Neuron (in vitro differentiated cells): Measurements from ENCODE around the gene HOXD8.

Source experiments
- H2AFZ ChIP-seq: one replicate; pipeline ENCODE4 v1.6.1; 2013; ENCODE audit warnings: low read depth, mild to moderate bottlenecking, inconsistent platforms, low read length, moderate library complexity
- H3K27me3 ChIP-seq: one replicate; pipeline ENCODE4 v1.6.1; 2013; ENCODE audit warnings: low read length; ENCODE audit not compliant: insufficient read depth
- H3K36me3 ChIP-seq: one replicate; pipeline ENCODE4 v1.6.1; 2013; ENCODE audit warnings: low read length; ENCODE audit not compliant: insufficient read depth
- H3K4me1 ChIP-seq: one replicate; pipeline ENCODE4 v1.6.1; 2013; ENCODE audit warnings: low read length; ENCODE audit not compliant: insufficient read depth
- H3K4me3 ChIP-seq: 2 replicates; pipeline ENCODE4 v1.5.1; 2013; ENCODE audit warnings: mild to moderate bottlenecking, low read length, moderate library complexity
- H3K9me3 ChIP-seq: one replicate; pipeline ENCODE4 v1.6.1; 2013; ENCODE audit warnings: low read length

Gene HOXD8

GRCh38 chr2:176167398-176167797 lies 37.9 kb downstream of the HOXD8 start:
- H3K36me3 ChIP-seq, result no peaks in the 10 kb centered on the region
- H3K27me3 ChIP-seq, result peaks cover 87% of the 10 kb centered on the region
- no peak overlapping the region for H3K4me3 ChIP-seq

GRCh38 chr2:176169181-176169580 lies 39.7 kb downstream of the HOXD8 start:
- Histone ChIP-seq H3K4me1 (no peaks in the 10 kb centered on the region), H3K27me3 (peaks cover 88% of the 10 kb centered on the region)

More at GRCh38 chr2:176167398-176167797, 37.9 kb downstream of the HOXD8 start:
- H2AFZ ChIP-seq, result no peak overlapping the region
- H3K9me3 ChIP-seq, result peaks cover 7% of the 10 kb centered on the region
- no peaks in the 10 kb centered on the region for H3K4me1 ChIP-seq

GRCh38 chr2:176169711-176170110 lies 40.2 kb downstream of the HOXD8 start:
- peaks cover 88% of the 10 kb centered on the region for H3K27me3 ChIP-seq
- H3K4me1 ChIP-seq, result no peaks in the 10 kb centered on the region

More at GRCh38 chr2:176169181-176169580, 39.7 kb downstream of the HOXD8 start:
- no peak overlapping the region for H2AFZ ChIP-seq
- no peaks in the 10 kb centered on the region for H3K36me3 ChIP-seq
- peaks cover 5% of the 10 kb centered on the region for H3K9me3 ChIP-seq
- no peak overlapping the region for H3K4me3 ChIP-seq

GRCh38 chr2:176170602-176171305 lies 41.2 kb downstream of the HOXD8 start:
- Histone ChIP-seq H3K36me3 (no peaks in the 10 kb centered on the region), H2AFZ (no peak overlapping the region), H3K9me3 (no peaks in the 10 kb centered on the region), H3K4me3 (no peak overlapping the region), H3K27me3 (peaks cover 88% of the 10 kb centered on the region), H3K4me1 (peaks cover 3% of the 10 kb centered on the region)

More at GRCh38 chr2:176169711-176170110, 40.2 kb downstream of the HOXD8 start:
- H3K4me3 ChIP-seq, result no peak overlapping the region
- H2AFZ ChIP-seq, result no peak overlapping the region
- H3K9me3 ChIP-seq, result peaks cover under 1% of the 10 kb centered on the region
- H3K36me3 ChIP-seq, result no peaks in the 10 kb centered on the region

- Histone ChIP-seq H3K27me3 (peaks cover 88% of the 10 kb centered on the region), H2AFZ (no peak overlapping the region), H3K9me3 (no peaks in the 10 kb centered on the region), H3K36me3 (no peaks in the 10 kb centered on the region), H3K4me3 (no peak overlapping the region), H3K4me1 (peaks cover 3% of the 10 kb centered on the region)
These were observed 42.0 kb downstream of the HOXD8 start for GRCh38 chr2:176171351-176172006.

GRCh38 chr2:176172007-176172894 lies 42.7 kb downstream of the HOXD8 start:
- H3K4me1 ChIP-seq, result peaks cover 3% of the 10 kb centered on the region
- no peak overlapping the region for H3K4me3 ChIP-seq
- H2AFZ ChIP-seq, result no peak overlapping the region
- H3K9me3 ChIP-seq, result no peaks in the 10 kb centered on the region
- peaks cover 88% of the 10 kb centered on the region for H3K27me3 ChIP-seq
- H3K36me3 ChIP-seq, result no peaks in the 10 kb centered on the region

GRCh38 chr2:176172895-176173566 lies 43.5 kb downstream of the HOXD8 start:
- H3K4me3 ChIP-seq, result no peak overlapping the region
- peaks cover 89% of the 10 kb centered on the region for H3K27me3 ChIP-seq
- no peaks in the 10 kb centered on the region for H3K9me3 ChIP-seq
- H3K4me1 ChIP-seq, result peaks cover 3% of the 10 kb centered on the region
- H2AFZ ChIP-seq, result no peak overlapping the region
- no peaks in the 10 kb centered on the region for H3K36me3 ChIP-seq

GRCh38 chr2:176173567-176174381 lies 44.3 kb downstream of the HOXD8 start:
- no peak overlapping the region for H3K4me3 ChIP-seq
- no peak overlapping the region for H2AFZ ChIP-seq
- H3K36me3 ChIP-seq, result no peaks in the 10 kb centered on the region
- no peaks in the 10 kb centered on the region for H3K9me3 ChIP-seq
- peaks cover 3% of the 10 kb centered on the region for H3K4me1 ChIP-seq
- peaks cover 97% of the 10 kb centered on the region for H3K27me3 ChIP-seq

GRCh38 chr2:176174382-176174823 lies 44.9 kb downstream of the HOXD8 start:
- Histone ChIP-seq H2AFZ (peak overlapping the region; percentile 28), H3K27me3 (peaks cover 97% of the 10 kb centered on the region), H3K36me3 (no peaks in the 10 kb centered on the region), H3K4me1 (peaks cover 3% of the 10 kb centered on the region), H3K9me3 (no peaks in the 10 kb centered on the region), H3K4me3 (peak overlapping the region; percentile 4)

- Histone ChIP-seq H3K36me3 (no peaks in the 10 kb centered on the region), H3K27me3 (peaks cover 99% of the 10 kb centered on the region), H2AFZ (peak overlapping the region; percentile 28), H3K4me1 (peaks cover 3% of the 10 kb centered on the region), H3K9me3 (no peaks in the 10 kb centered on the region), H3K4me3 (peak overlapping the region; percentile 4)
These were observed 45.6 kb downstream of the HOXD8 start for GRCh38 chr2:176174824-176175708.
